Measurements from ENCODE around the gene MAEL. TPM values are rescaled to one million over a fixed set of nuclear protein-coding genes. Genes with fewer than 3 reads are reported as not detected.
"Not testable (repeated sequence)": the region's sequence is repeated elsewhere in the genome, so short reads cannot be mapped to it uniquely, and the experiment has no call there.

Gene MAEL
- total RNA-seq, 1 donor from 2014 or later, result not detected

DNA sequence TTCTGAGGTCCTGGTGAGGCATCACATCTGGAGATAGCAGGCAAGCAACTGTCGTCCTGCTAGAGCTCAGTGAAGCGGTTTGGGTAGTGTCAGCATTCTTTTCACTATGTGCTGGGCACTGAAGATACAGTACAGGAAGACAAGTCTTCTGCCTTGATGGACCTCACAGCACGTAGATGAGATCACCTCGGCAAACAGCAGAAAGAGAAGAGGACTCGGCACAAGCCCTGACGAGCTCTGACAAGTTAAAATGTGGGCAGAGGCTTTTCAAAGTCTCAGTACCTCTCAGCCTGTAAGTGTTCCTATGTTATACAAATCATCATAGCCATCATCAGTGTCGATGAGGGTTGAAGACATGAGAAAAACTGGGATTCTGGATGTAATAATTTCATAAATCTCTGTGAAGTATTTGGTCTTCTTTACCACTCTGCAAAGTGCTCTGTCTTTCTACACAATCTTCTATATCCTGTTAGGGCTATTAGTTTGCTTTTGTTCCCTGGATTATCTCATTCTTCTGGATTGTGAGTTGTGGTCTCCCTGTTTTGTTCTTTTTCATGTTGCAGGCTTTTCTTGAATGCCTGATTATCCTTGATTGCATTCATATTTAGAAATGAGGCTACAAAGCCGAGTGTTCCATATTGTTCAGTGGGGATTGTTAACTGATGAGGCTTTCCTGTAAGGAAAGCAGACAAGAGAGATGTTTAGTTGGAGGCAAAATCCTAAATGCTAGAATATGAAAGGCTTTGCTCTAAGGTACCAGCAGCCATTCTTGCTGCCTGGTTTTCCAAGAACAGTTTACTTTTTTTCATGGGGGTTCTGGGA lies 24.2 kb downstream of the MAEL start:
- DNase-seq (ENCODE audit: low spot score, unreplicated experiment), result no peak
- H3K4me1 Mint-ChIP-seq (ENCODE audit: low read depth), result no peaks in the 10 kb centered on the region
- H3K27ac Mint-ChIP-seq, result no peak overlapping the region
- H3K4me3 Mint-ChIP-seq (ENCODE audit: low read depth), result no peak overlapping the region
- TF ChIP-seq, protein P1, sequence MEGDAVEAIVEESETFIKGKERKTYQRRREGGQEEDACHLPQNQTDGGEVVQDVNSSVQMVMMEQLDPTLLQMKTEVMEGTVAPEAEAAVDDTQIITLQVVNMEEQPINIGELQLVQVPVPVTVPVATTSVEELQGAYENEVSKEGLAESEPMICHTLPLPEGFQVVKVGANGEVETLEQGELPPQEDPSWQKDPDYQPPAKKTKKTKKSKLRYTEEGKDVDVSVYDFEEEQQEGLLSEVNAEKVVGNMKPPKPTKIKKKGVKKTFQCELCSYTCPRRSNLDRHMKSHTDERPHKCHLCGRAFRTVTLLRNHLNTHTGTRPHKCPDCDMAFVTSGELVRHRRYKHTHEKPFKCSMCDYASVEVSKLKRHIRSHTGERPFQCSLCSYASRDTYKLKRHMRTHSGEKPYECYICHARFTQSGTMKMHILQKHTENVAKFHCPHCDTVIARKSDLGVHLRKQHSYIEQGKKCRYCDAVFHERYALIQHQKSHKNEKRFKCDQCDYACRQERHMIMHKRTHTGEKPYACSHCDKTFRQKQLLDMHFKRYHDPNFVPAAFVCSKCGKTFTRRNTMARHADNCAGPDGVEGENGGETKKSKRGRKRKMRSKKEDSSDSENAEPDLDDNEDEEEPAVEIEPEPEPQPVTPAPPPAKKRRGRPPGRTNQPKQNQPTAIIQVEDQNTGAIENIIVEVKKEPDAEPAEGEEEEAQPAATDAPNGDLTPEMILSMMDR (IDR thresholded peaks at IDR 0.05; ENCODE audit: unreplicated experiment), result no peak
- H3K36me3 Mint-ChIP-seq (ENCODE audit: insufficient read depth), result no peaks in the 10 kb centered on the region
- peaks cover 21% of the 10 kb centered on the region for H3K27me3 Mint-ChIP-seq
- H3K9me3 Mint-ChIP-seq (ENCODE audit: low read depth), result no peaks in the 10 kb centered on the region

DNA sequence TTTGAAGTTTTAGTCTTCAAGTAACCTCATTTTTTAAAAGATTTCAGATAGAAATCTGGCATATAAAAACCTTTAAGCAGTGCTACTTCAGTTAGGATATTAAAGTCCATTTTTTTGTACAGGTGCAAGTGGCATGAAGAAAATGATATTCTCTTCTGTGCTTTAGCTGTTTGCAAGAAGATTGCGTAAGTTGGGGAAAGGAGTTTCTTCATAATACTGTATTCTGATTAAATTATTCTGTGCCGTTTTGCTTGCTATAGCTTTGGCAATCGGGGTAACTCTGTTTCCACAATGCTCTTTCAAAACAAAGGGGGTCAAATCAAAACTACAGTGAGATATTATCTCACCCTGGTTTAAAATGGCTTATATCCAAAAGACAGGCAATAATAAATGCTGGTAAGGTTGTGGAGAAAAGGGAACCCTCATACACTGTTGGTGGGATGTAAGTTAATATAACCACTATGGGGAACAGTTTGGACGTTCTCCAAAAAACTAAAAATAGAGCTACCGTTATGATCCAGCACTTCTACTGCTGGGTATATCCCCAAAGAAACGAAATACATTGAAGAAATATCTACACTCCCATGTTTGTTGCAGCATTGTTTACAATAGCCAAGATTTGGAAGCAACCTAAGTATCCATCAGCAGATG lies 27.1 kb downstream of the MAEL start:
- no peak for DNase-seq (ENCODE audit: low spot score, unreplicated experiment)
- H3K4me1 Mint-ChIP-seq (ENCODE audit: low read depth), result peaks cover 3% of the 10 kb centered on the region
- peaks cover 21% of the 10 kb centered on the region for H3K27me3 Mint-ChIP-seq
- H3K27ac Mint-ChIP-seq, result no peak overlapping the region
- TF ChIP-seq, protein P1 (IDR thresholded peaks at IDR 0.05; ENCODE audit: unreplicated experiment), result no peak
- no peaks in the 10 kb centered on the region for H3K9me3 Mint-ChIP-seq (ENCODE audit: low read depth)
- H3K36me3 Mint-ChIP-seq (ENCODE audit: insufficient read depth), result no peaks in the 10 kb centered on the region
- H3K4me3 Mint-ChIP-seq (ENCODE audit: low read depth), result no peak overlapping the region

DNA sequence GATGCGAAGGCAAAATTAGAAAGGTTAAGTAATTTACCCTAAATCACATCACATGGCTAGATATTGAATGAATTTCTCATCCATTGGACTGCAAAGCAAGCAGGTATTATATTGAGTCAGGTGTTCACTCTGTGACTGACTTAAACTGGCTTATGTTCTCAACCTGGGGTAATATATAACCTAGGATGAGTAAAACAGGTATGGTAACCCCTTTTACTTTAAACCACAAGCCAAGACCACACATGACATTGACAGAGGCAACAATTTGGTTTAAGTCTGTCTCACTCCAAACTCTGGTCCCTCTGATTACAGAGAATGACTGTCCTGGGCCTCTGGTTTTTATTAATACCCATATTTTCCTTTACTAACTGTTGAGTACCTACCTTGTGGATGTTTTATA lies 33.3 kb downstream of the MAEL start:
- peaks cover 5% of the 10 kb centered on the region for H3K4me1 Mint-ChIP-seq (ENCODE audit: low read depth)
- H3K9me3 Mint-ChIP-seq (ENCODE audit: low read depth), result peaks cover 4% of the 10 kb centered on the region
- no peak overlapping the region for H3K4me3 Mint-ChIP-seq (ENCODE audit: low read depth)
- no peak overlapping the region for H3K27ac Mint-ChIP-seq
- peaks cover 4% of the 10 kb centered on the region for H3K27me3 Mint-ChIP-seq
- TF ChIP-seq, protein P1 (IDR thresholded peaks at IDR 0.05; ENCODE audit: unreplicated experiment), result no peak
- DNase-seq (ENCODE audit: low spot score, unreplicated experiment), result no peak
- no peaks in the 10 kb centered on the region for H3K36me3 Mint-ChIP-seq (ENCODE audit: insufficient read depth)

DNA sequence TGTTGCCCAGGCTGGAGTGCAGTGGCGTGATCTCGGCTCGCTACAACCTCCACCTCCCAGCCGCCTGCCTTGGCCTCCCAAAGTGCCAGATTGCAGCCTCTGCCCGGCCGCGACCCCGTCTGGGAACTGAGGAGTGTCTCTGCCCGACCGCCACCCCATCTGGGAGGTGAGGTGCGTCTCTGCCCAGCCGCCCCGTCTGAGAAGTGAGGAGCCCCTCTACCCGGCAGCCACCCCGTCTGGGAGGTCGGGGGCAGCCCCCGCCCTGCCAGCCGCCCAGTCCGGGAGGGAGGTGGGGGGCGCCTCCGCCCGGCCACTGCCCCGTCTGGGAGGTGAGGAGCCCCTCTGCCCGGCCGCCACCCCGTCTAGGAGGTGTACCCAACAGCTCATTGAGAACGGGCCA lies 40.5 kb downstream of the MAEL start:
- DNase-seq (ENCODE audit: low spot score, unreplicated experiment); H3K27ac Mint-ChIP-seq; H3K4me1 Mint-ChIP-seq (ENCODE audit: low read depth); H3K36me3 Mint-ChIP-seq (ENCODE audit: insufficient read depth); H3K4me3 Mint-ChIP-seq (ENCODE audit: low read depth); H3K27me3 Mint-ChIP-seq: not testable (repeated sequence)
- H3K9me3 Mint-ChIP-seq (ENCODE audit: low read depth), result peaks cover 17% of the 10 kb centered on the region

DNA sequence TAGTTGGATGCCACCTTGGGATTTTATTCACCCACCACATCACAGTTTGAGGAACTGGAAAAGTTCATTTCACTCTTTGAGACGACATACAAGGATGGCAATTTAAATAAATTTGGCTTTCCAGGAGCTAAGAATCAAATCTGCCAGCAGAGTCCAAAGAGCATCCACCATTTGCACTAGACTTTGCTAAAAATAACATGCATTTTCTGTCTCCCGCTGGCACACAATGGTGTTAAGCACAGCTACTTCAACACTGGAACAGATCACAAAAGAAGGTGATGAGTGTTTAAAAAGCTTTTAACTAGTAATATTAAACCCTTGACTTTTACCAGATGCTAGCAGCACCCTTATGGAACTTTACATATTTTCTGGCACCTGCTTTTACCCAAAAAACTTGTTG lies 44.6 kb downstream of the MAEL start:
- TF ChIP-seq, protein P1 (IDR thresholded peaks at IDR 0.05; ENCODE audit: unreplicated experiment), result no peak
- Mint-ChIP-seq H3K36me3 (ENCODE audit: insufficient read depth) (peaks cover 2% of the 10 kb centered on the region), H3K4me1 (ENCODE audit: low read depth) (no peaks in the 10 kb centered on the region), H3K4me3 (ENCODE audit: low read depth) (no peak overlapping the region), H3K27me3 (no peaks in the 10 kb centered on the region), H3K27ac (no peak overlapping the region), H3K9me3 (ENCODE audit: low read depth) (peaks cover 3% of the 10 kb centered on the region)
- DNase-seq (ENCODE audit: low spot score, unreplicated experiment), result no peak
